H9 (cell line): ENCODE results near the gene GOT1. TPM values are rescaled to one million over a fixed set of nuclear protein-coding genes. Genes with fewer than 3 reads are reported as not detected.

ENCODE experiments used
- DNase-seq: peaks from one replicate; pipeline ENCODE4 v3.0.0-alpha.2; 2017
- H2AFZ ChIP-seq: one replicate; pipeline ENCODE4 v1.6.1; 2013; ENCODE audit warnings: mild to moderate bottlenecking, low read length, control low read depth, moderate library complexity
- H2AK5ac ChIP-seq: 2 replicates; pipeline ENCODE4 v1.6.1; 2013; ENCODE audit warnings: low read length, control low read depth, mixed read lengths; ENCODE audit not compliant: insufficient read length
- H2BK120ac ChIP-seq: one replicate; pipeline ENCODE4 v1.6.1; 2013; ENCODE audit warnings: low read depth, mild to moderate bottlenecking, low read length, control low read depth, inconsistent platforms; ENCODE audit not compliant: poor library complexity, severe bottlenecking
- H2BK12ac ChIP-seq: 2 replicates; pipeline ENCODE4 v1.6.1; 2013; ENCODE audit warnings: low read length, control low read depth, mixed read lengths, low read depth; ENCODE audit not compliant: insufficient read length
- H2BK15ac ChIP-seq: 2 replicates; pipeline ENCODE4 v1.6.1; 2013; ENCODE audit warnings: low read depth, low read length, control low read depth
- H2BK20ac ChIP-seq: one replicate; pipeline ENCODE4 v1.6.1; 2013; ENCODE audit warnings: low read depth, mild to moderate bottlenecking, low read length, control low read depth, inconsistent platforms; ENCODE audit not compliant: poor library complexity, severe bottlenecking
- H2BK5ac ChIP-seq: 2 replicates; pipeline ENCODE4 v1.6.1; 2013; ENCODE audit warnings: low read length, control low read depth, mixed read lengths; ENCODE audit not compliant: insufficient read length
- H3K14ac ChIP-seq: 2 replicates; pipeline ENCODE4 v1.6.1; 2013; ENCODE audit warnings: low read length, control low read depth; ENCODE audit not compliant: insufficient read depth
- H3K18ac ChIP-seq: 2 replicates; pipeline ENCODE4 v1.6.1; 2013; ENCODE audit warnings: low read depth, mild to moderate bottlenecking, mixed read lengths, low read length, control low read depth; ENCODE audit not compliant: insufficient read length
- H3K23ac ChIP-seq: 2 replicates; pipeline ENCODE4 v1.6.1; 2013; ENCODE audit warnings: low read length, control low read depth, mixed read lengths, low read depth; ENCODE audit not compliant: insufficient read length
- H3K23me2 ChIP-seq: 2 replicates; pipeline ENCODE4 v1.6.1; 2013; ENCODE audit warnings: low read depth, mild to moderate bottlenecking, mixed read lengths, low read length, control low read depth; ENCODE audit not compliant: insufficient read length, poor library complexity, severe bottlenecking
- H3K27ac ChIP-seq: 2 replicates; pipeline ENCODE4 v1.5.1; 2013; ENCODE audit warnings: low read length, control low read depth, mixed read lengths, low read depth; ENCODE audit not compliant: insufficient read length
- H3K27me3 ChIP-seq: 2 replicates; pipeline ENCODE4 v1.6.1; 2013; ENCODE audit warnings: low read length, control low read depth, inconsistent platforms; ENCODE audit not compliant: insufficient read depth
- H3K4ac ChIP-seq: 2 replicates; pipeline ENCODE4 v1.6.1; 2013; ENCODE audit warnings: low read depth, mild to moderate bottlenecking, control low read depth, inconsistent platforms, low read length, moderate library complexity
- H3K4me1 ChIP-seq: 2 replicates; pipeline ENCODE4 v1.6.1; 2013; ENCODE audit warnings: low read length, control low read depth, inconsistent platforms; ENCODE audit not compliant: insufficient read depth
- H3K4me2 ChIP-seq: 2 replicates; pipeline ENCODE4 v1.6.1; 2013; ENCODE audit warnings: low read length, control low read depth, mixed read lengths; ENCODE audit not compliant: insufficient read length, insufficient read depth
- H3K56ac ChIP-seq: 2 replicates; pipeline ENCODE4 v1.6.1; 2013; ENCODE audit warnings: low read depth, mild to moderate bottlenecking, mixed read lengths, low read length, control low read depth; ENCODE audit not compliant: insufficient read length
- H3K79me1 ChIP-seq: 2 replicates; pipeline ENCODE4 v1.6.1; 2013; ENCODE audit warnings: low read depth, mild to moderate bottlenecking, moderate library complexity, low read length, control low read depth, inconsistent platforms; ENCODE audit not compliant: insufficient read depth, poor library complexity, severe bottlenecking
- H3K79me2 ChIP-seq: 2 replicates; pipeline ENCODE4 v1.6.1; 2013; ENCODE audit warnings: low read length, control low read depth, inconsistent platforms; ENCODE audit not compliant: insufficient read depth
- H3K9ac ChIP-seq: 2 replicates; pipeline ENCODE4 v1.6.1; 2013; ENCODE audit warnings: low read length, control low read depth, mixed read lengths; ENCODE audit not compliant: insufficient read length; ENCODE audit errors: extremely low read depth
- H3K9me3 ChIP-seq: one replicate; pipeline ENCODE4 v1.6.1; 2013; ENCODE audit warnings: low read depth, low read length, inconsistent platforms; ENCODE audit not compliant: control insufficient read depth
- H3T11ph ChIP-seq: one replicate; pipeline ENCODE4 v1.6.1; 2013; ENCODE audit warnings: mild to moderate bottlenecking, low read length, control low read depth, inconsistent platforms
- H4K20me1 ChIP-seq: one replicate; pipeline ENCODE4 v1.6.1; 2013; ENCODE audit not compliant: control insufficient read depth, insufficient read length, insufficient read depth
- H4K5ac ChIP-seq: 2 replicates; pipeline ENCODE4 v1.6.1; 2013; ENCODE audit warnings: low read depth, mild to moderate bottlenecking, mixed read lengths, low read length, control low read depth; ENCODE audit not compliant: insufficient read length
- H4K8ac ChIP-seq: replicated peaks from 2 replicates; pipeline ENCODE4 v1.6.1; 2013; ENCODE audit warnings: low read length, control low read depth, mixed read lengths, low read depth; ENCODE audit not compliant: insufficient read length
- H4K91ac ChIP-seq: 2 replicates; pipeline ENCODE4 v1.6.1; 2013; ENCODE audit warnings: low read depth, mild to moderate bottlenecking, moderate library complexity, mixed read lengths, low read length, control low read depth; ENCODE audit not compliant: insufficient read length
- H3K27ac Mint-ChIP-seq, 3 experiments: 2 replicates in 2 of 3; 3 replicates in 1 of 3; pipeline ENCODE4 v1.8.0; 2020 to 2021; ENCODE audit warnings: mixed read lengths in 3 of 3, mild to moderate bottlenecking in 1 of 3, moderate library complexity in 1 of 3
- H3K27me3 Mint-ChIP-seq: 2 replicates; pipeline ENCODE4 v1.8.0; 2021; ENCODE audit warnings: low read depth, mild to moderate bottlenecking, moderate library complexity, mixed read lengths
- H3K36me3 Mint-ChIP-seq, 3 experiments: 2 replicates in 2 of 3; 3 replicates in 1 of 3; pipeline ENCODE4 v1.8.0; 2020 to 2021; ENCODE audit warnings: low read depth in 3 of 3, mixed read lengths in 3 of 3; ENCODE audit not compliant: insufficient read depth in 1 of 3
- H3K4me1 Mint-ChIP-seq, 2 experiments: 2 replicates each; pipeline ENCODE4 v1.8.0; 2020; ENCODE audit warnings: mixed read lengths in 2 of 2
- H3K4me3 Mint-ChIP-seq, 2 experiments: 2 replicates in 1 of 2; 3 replicates in 1 of 2; pipeline ENCODE4 v1.8.0; 2020 to 2021; ENCODE audit warnings: mild to moderate bottlenecking in 2 of 2, mixed read lengths in 2 of 2, moderate library complexity in 1 of 2
- H3K9me3 Mint-ChIP-seq, 2 experiments: 2 replicates in 1 of 2; 3 replicates in 1 of 2; pipeline ENCODE4 v1.8.0; 2020; ENCODE audit warnings: mild to moderate bottlenecking in 2 of 2, mixed read lengths in 2 of 2, moderate library complexity in 1 of 2
- CTCF ChIP-seq: fragments of 200-600 bp; sonication (generic); conservative IDR thresholded peaks from 3 replicates; pipeline ENCODE4 v1.8.0; 2021; ENCODE audit warnings: antibody characterized with exemption, mild to moderate bottlenecking
- WGBS: extraction: QIAGEN DNeasy Blood & Tissue Kit; methylation state at CpG from one replicate; pipeline ENCODE4 v1.1.7; 2013; ENCODE audit warnings: missing lambda C conversion rate, low lambda C conversion rate, mixed read lengths; ENCODE audit not compliant: insufficient read length; ENCODE audit errors: extremely low coverage; 5-methylcytosine and 5-hydroxymethylcytosine counted together
- total RNA-seq: library from RNA; stranded (reverse); gene quantifications from 2 replicates; pipeline ENCODE4 v1.2.1, GENCODE V29; 2021

GOT1 gene
- total RNA-seq, 1 experiment from 2014 or later = 43.3 TPM

DNA sequence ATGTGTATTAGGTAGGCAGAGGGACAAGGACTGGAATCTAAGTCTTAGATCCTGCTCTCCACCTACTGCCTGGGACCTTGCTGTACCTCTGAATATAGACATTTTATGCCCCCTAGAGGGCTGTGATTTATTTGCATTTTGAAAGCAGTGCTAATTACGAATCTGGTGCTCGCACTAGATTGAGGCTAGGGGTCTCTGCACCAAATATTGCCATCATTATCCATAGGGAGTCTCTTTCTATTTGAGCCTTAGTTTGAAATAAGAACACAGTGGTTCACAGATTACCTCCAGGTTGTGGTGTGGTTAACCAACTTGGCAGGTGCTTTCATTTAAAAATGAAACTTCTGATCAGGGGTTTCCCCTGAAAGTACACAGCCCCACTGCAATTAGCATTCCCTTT is 59.4 kb downstream of the GOT1 start:
- H3K56ac ChIP-seq = no peak overlapping the region

More for the DNA sequence above, 59.4 kb downstream of the GOT1 start:
- no peak overlapping the region for H2AK5ac ChIP-seq
- no peak overlapping the region for H3K4ac ChIP-seq
- no peak overlapping the region for H2AFZ ChIP-seq
- no peak overlapping the region for H2BK120ac ChIP-seq
- H2BK20ac ChIP-seq = no peak overlapping the region
- no peak overlapping the region for H3K9ac ChIP-seq
- no peak overlapping the region for H4K91ac ChIP-seq
- no peak overlapping the region for H3K14ac ChIP-seq
- H2BK5ac ChIP-seq = no peak overlapping the region
- H3K23me2 ChIP-seq = no peaks in the 10 kb centered on the region
- H2BK12ac ChIP-seq = no peak overlapping the region
- no peaks in the 10 kb centered on the region for H3K27me3 ChIP-seq
- no peak overlapping the region for H3T11ph ChIP-seq
- Mint-ChIP-seq H3K4me1 (peaks cover 6 to 7% of the 10 kb centered on the region in 2 experiments), H3K27ac (no peak overlapping the region), H3K4me3 (no peak overlapping the region), H3K9me3 (no peaks in the 10 kb centered on the region), H3K36me3 (no peaks in the 10 kb centered on the region), H3K27me3 (peaks cover 22% of the 10 kb centered on the region)
- H3K4me1 ChIP-seq = no peaks in the 10 kb centered on the region
- no CpG with 5 or more reads among the region's 2 CpGs for WGBS
- H4K20me1 ChIP-seq = no peaks in the 10 kb centered on the region
- peak; percentile 56 for TF ChIP-seq CTCF
- H3K4me2 ChIP-seq = no peak overlapping the region
- H3K23ac ChIP-seq = no peak overlapping the region
- no peaks in the 10 kb centered on the region for H3K9me3 ChIP-seq
- no peak for DNase-seq
- H2BK15ac ChIP-seq = no peak overlapping the region
- no peaks in the 10 kb centered on the region for H3K79me2 ChIP-seq
- no peak overlapping the region for H3K27ac ChIP-seq
- H3K18ac ChIP-seq = no peak overlapping the region
- no peaks in the 10 kb centered on the region for H3K79me1 ChIP-seq
- no peak overlapping the region for H4K8ac ChIP-seq
- no peak overlapping the region for H4K5ac ChIP-seq
